Smooth muscle cell of the brain vasculature (primary cell): Measurements from ENCODE around the gene MIER2.
"Not testable (repeated sequence)": the region's sequence is repeated elsewhere in the genome, so short reads cannot be mapped to it uniquely, and the experiment has no call there.

Experiments used
- DNase-seq: peaks from one replicate; pipeline ENCODE4 v3.0.0-alpha.2; 2012; ENCODE audit warnings: low read depth, low spot score

The MIER2 gene

DNA sequence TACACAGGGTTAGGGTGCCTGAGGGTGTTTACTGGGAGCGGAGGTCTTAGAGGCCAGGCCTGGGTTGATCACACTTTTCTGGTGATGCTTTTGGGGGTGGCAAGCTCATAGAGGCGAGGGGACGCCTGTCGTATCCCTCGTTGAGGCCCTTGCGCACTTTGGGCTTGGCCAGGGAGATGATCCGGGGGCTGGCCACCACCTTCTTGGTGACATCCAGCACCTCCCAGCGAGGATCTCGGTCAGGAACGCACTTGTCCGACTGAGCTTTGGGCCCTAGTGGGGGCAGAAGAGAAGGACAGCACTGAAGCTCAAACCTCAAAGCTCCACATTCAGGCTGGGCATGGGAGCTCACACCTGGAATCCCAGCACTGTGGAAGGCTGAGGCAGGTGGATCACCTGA is 17.6 kb upstream of the MIER2 start:
- no peak for DNase-seq

DNA sequence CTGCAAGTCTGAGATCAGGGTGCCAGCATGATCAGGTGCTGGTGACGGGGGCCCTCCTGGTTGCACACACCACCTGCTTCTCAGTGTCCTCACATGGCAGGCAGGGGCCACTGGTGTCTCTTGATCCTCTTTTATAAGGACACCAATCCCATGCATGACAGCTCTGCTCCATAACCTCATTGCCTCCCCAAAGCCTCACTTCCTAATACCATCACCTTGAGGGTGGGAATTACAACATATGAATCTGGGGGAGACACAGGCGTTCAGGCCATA is 15.0 kb upstream of the MIER2 start:
- DNase-seq: no peak

DNA sequence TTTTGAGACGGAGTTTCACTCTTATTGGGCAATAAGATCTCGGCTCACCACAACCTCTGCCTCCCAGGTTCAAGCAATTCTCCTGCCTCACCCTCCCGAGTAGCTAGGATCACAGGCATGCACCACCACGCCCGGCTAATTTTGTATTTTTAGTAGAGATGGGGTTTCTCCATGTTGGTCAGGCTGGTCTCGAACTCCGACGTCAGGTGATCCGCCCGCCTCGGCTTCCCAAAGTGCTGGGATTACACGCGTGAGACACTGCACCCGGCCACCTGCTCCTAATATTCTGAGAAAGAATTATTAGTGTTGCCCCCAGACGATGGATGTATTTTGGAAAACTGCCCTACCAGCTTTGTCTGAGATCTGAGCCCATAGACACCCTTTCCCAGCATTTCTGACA is 10.9 kb upstream of the MIER2 start:
- DNase-seq: not testable (repeated sequence)

DNA sequence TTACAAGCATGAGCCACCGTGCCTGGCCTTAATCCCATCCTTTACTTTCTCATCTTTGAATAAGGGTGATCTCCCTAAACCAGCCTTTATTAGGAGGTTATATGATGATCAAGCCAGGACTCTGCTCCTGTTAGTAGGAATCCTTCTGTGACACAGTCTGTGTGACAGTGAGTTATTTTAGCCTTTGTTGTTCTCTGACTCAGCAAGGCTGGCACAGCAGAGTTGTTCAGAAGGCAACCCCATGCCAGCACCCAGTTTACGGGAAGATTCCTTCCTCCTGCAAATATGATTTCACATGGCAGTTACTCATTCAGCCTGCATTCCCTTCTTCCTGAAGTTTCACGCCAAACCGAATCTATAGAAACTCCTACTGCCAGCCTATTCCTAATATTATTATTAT is 10.5 kb upstream of the MIER2 start:
- no peak for DNase-seq

DNA sequence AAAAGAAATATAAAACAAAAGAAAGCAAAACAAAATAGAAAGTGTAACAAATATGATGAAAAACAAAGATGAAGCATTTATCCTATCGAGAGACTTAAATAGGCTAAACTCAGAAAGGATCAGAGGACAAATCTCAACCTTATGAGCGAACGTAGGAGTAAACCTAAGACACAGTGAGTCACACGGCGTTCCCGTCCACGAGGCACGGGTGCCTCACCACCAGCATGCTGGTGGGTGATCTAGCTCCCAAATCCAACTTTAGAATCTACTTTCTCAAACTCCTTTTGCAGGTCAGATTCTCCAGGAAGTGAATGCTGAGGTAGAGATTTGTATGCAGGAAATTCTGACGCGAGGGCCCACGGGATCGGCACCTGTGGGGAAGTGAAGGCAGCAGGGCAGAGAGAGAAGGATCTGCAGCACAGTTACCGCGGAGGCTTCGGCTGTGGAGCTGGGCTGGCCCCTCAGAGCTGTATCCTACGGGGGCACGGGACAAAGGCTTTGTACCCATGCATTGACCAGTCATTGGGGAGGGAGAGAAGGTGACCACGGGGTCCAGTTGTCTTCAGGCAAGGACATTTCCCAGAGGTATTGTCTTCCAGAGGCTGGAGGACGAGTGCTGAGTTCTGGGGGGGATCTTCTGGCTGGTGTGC is 7.5 kb upstream of the MIER2 start:
- no peak for DNase-seq

DNA sequence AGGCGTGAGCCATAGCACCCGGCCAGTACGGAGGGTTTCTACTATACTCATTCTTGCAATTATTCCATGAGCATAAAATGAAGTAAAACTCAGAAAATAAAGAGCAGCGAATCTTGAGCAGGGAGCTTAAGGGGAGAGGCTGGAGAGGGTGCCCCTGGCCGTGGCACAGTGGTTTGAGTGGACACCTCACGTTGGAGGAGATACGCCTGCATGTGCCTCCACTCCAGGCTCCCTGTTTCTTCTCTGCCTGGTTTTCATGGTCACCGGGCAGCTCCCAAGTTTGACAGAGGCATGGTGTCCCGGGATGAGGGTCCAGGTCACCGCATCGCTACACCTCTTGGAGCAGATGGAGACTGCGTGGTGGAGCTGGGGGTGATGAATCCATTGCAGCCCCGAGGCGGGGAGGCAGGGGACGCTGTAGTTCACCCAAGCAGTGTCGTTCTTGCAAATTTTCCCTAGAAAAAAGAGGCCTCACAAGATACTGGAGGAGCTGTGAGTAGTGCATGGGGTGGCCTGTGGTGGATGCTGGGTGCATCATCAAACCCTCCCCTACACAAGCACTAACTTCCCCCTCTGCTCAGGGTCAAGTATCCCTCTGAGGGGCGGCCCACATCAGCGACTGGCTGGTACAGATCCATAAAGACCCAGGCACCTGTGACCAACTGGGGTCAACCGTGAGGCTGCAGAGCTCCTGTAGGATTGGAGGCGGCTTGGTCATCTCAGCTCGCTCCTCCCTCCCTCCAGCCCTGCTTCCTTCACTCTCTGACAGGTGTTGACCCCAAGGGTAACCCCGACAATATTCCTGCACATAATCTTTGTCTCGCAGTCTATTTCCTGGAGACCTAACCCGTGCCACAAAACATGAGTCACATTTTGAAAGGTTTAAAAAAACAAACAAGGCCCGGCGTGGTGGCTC is 3.6 kb upstream of the MIER2 start:
- DNase-seq: no peak

DNA sequence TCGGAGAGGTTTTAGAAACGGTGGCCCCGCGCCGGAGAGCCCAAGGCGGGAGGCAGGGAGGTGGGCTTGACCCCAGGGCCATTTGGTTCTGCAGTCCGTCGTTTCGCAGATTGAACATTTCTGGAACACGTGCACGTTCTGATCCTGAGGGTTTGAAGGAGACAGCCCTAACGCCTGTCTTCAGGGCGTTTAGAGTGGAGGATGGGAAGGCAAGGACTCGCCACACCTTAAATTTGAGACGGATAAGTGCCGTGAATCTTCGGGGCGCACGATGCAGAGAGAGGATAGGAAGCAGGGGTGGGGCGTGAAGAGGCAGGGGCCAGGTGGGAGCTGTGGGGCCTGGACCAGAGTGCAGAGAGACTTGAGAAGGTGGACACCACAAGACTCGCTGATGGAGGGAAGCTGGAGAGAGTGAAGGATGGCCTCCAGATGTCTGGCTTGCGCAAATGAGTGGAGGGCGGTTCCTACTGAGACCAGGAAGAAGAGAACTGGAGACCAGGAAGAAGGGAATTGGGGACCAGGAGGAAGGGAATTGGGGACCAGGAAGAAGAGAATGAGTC is 804 bp upstream of the MIER2 start:
- no peak for DNase-seq

DNA sequence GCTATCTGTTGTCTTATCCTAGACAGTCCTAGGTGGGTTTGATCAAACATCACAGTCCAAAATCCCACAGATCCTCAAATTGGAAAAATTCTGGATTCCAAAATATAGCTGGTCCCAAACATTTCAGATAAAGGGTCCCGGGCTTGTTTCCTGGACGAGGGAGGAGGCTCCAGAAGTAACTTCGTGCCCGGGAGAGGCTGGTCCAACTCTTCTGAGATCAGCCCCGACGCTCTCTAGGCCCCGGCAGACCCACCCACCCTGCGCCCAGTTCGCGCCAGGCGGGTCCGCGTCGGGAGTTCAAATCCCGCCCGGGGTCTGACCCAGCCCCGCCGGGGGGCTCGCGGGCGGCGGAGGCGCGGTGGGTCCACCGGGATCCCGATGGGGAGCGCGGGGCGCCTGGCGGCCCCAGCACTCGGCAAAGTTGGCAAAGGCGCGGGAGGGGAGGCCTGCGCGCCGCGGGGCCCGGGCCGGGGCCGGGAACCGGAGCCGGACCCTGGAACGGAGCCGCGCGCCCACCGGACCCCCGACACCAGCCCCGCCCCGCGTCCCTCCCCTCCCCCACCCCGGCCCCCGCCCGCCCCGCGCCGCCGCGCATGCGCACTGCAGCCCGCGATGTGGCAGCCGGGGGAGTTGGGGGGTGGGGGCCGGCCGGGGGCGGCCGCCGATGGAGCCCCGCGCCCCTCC is 513 bp downstream of the MIER2 start:
- no peak for DNase-seq

DNA sequence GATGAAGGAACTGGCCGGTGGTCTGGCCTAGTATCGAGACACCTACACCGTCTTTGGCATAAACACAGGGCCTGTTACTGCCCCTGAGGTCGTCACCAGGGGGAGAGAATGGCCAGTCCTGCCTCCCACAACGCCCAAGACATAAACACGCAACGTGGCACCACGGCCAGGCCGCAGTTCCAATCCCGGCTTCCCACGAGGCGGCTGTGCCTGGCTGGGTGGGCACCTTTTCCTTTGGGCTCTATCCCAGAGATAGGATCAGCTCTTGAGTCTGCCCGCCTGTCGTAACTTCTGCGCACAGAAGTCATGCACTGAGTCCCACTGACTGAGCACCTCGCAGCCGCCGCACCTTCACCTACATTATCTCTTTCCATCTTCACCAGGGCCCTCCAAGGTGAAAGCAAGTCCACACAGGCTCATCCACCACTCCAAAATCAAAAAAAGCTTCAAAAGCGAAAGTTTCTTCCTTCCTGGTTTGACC is 1.1 kb downstream of the MIER2 start:
- no peak for DNase-seq

DNA sequence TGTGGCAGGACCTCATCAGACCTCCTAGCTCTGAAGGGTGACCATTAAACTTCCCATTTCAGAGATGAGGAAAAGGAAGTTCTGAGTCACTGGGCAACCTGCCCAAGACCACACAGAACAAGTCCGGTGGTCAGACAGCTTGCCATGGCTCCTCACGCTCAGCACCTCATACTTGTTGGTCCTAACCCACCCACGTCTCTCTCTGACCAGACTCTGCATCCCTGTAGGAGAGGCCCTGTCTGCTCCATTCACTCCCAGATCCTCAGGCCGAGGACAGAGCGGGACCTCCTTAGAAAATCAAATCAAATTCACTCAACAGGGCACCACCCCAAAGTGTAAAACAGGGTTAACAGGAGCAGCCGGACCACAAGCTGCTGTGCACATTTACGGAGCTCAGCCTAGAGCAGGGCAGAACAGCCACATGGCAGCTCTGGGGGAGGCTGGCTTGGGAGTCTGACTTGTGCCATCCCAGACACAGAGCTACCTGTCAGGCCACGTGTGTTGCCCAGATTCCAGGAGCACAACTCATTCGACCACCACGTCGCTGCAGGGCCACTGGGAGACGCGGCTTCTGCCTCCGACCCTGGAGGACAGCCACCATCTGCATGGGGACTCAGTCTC is 1.7 kb downstream of the MIER2 start:
- DNase-seq: no peak

DNA sequence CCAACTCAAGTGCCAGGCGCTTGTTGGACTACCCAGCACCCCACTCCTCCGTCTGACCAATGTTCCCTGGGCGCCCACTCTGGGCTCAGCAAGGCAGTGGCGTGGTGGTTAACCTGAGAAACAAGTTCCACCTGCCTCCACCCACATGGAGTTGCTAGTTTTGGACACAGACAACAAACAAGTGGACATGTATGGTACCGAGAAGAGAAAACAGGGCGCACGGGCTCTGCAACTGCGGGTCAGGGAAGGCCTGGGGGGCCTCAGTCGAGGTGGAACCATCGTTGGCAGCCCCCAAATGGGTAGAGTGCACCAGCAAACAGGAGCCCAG is 2.5 kb downstream of the MIER2 start:
- DNase-seq: no peak

DNA sequence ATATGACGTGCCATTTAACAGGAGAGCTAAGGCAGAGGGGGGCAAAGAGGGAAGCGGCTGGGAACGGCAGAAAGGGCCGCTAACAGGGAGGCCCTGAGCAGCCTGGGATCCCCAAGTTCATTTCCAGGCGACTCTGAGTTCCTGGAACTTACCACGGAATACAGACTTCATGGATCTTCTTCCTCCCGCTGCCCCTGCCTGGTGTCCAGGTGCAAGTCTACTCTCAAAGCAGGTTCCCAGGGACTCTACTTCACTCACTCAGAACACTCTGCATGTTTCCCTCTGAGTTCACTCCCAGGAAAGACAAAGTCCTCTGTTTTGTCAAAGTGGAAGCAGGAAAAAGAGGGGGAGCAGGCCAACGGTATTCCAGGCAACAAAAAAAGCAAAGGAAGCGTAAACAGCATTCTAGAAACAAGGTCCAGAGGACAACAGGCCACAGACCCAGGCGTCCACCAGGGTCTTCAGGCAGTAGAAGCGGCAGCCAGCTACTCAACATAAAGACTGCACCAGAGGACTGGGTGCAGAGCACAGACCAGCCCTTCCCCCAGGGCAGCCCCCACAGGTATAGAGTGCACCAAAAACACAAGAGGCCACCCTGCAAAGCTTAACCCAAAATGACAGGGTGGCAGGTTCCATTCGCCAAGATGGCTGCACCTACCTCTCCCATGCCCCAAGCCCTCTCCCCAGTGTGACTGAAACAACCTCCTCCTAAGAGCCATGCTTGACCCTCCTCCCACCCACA is 3.0 kb downstream of the MIER2 start:
- DNase-seq: no peak

DNA sequence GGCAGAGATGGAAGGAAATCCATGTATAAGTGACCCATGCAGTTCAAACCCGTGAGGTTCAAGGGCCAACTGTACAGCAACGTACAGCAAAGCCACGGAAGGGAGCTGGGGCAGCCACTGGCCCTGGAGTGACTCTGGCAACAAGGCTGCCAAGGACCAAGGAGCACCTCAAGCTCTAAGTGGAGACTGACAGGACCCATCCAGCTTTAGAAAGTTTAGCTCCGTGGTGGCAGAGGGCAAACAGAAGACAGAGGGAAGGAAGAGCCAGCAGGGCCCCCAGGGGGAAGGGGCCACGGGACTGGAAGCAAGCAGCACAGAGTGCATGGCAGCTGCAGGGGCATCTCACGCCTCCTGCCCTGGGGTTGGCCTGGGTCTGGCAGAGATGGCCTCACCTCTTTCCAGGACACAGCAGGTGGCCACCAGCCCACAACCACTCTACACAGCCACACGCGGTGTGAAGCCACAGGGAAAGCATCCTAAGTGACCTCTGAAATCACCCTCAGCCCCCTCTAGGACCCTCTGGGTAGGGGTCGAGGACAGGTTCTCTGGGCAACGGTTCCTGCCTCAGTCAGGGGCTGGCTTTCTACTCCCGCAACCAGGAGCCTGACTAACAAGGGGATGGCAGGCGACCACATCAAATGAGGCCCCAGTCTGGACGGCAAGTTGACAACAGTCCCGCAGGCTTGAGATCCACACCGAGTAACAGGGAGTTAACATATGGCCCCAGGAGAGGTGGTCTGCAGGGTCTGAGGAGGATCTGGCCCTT is 3.8 kb downstream of the MIER2 start:
- DNase-seq: no peak

DNA sequence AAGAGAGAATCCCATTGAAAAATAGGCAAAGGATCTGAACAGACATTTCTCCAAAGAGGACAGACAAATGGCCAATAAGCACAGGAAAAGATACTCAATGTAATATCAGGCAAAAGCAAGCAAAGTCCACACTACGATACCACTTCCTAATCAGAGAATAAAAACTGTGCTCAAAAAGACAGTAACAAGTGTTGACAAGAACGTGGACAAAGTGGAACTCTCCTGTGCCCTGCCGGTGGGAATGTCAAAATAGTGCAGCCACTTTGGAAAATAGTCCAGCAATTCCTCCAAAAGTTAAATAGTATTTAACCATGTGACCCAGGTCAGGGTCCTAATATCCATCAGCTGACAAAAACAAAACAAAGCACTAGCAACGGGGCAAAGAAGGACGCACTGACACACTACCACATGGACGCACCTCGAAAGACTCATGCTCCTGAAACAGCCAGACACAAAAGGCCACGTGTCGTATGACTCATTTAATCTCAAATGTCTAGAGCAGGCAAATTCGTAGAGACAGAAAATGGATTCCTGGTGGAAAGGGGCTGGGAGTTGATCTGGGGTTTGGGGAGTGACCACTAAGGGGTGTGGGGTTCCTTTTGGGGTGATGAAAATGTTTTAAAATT is 5.2 kb downstream of the MIER2 start:
- DNase-seq: no peak

DNA sequence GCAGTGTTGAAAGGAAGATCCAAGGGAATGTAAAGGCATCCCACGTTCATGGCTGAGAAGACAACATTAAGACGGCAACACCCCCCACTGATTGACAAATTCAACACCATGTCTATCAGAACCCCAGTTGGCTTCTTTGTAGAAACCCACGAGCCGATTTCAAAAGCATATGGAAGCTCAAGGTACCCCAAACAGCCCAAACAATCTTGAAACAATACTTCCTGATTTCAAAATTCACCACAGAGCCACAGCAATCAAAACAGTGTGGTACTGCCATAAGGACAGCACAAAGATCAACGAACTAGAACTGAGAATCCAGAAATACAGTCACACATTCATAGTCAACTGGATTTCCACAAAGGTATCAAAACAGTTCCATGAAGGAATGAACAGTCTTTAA is 6.2 kb downstream of the MIER2 start:
- no peak for DNase-seq

DNA sequence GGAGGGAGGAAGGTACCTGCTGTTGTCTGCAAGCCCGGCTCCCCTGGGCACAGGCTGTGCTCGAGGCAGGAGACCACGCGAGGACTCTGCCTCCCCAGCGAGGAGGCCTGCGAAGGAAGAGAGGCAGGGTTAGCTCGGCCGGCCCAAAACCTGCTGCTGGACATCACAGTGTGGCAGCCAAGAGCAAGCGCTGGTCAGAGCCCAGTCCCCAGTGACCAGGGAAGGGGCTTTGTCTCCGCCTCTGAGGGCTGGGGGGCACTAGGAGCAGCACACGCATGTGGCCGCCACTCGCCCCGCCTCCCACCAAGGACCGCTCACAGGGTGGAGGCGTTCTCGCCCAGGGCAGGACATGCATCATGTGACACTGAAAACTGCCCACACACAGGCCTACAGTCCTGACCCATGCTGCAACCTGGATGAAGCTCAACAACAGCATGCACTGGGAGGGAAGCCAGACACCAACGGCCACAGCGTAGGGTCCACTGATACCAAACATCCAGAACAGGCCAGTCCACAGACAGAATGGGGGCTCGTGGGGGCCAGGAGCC is 8.5 kb downstream of the MIER2 start:
- no peak for DNase-seq

DNA sequence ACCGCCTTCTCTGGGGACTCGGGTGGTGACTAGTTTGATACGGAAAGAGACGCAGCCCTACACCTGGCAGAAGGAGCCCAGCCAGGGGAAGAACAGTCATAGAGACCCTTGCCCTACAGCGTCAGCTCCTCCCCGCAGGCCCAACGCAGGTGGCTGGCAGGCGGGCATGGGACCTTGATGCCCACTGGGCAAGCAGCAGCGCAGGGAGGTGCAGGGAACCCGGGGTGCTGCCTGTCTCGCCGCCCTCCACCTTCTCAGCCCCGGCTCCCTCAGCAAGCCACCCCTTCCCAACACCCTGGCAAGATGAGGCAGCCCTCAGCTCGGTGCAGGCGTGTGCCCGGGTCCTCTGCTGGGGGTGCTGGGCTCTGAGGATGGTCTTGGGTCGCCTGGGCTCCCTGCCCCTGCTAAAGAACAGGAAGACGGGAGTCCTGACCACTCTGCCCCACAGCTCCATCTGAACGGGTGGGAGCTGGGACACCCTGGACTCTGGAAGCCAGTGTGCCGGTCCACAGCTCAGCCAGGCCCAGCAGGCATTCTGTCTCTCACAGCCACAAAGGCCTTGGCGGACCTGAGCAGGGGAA is 9.0 kb downstream of the MIER2 start:
- no peak for DNase-seq

DNA sequence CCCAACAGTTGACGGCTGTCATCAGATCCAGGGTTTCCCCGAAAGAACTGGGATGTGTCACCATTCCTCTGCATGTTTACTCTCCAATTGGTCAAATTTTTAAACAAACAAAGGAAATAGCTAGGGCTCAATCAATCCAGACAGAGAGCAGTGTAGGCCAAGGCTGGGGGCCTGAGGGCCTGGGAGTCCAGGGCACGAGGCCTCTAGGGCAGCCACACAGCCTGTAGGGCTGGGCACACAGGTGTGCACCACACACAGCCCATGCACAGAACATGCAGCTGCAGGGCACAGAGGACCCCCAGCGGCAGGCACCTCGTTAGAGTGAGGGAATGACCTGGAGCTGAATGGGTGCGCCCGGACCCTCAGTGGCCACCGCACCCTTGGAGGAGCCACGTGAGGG is 9.5 kb downstream of the MIER2 start:
- no peak for DNase-seq

DNA sequence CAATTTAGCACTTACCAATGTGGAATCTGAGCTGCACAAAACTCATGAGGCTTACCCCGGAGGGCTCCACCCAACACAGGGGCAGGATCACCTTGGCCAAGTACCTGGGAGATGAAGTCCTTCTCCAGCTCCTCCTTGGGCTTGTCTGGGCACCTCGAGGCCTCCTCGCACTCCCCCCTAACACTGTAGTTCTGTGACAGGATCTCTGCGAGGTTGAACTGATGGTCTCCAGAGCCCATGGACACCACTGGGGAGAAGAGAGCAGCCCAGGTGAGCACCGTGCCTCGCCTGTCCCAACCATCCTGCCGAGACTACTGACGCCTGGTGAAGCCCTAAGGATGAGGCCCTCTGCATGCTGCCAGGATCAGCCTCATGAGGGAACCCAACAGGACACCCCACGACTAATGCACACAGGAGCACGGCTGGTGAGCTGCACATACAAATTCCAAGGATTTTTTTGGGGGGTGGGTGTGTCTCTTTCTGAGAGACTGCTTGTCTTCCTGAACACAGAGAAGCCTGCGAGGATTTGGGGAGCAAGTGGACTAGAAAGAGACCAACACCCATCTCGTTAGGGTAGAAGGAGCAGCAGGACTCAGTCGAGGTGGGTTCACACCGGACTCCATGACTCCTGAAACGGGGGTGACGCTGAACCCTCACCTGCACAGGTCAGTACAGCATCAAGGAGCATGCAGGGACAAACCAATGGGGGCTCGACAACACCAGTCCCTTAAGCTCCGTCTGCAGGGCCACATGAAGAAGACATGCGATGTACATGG is 10.1 kb downstream of the MIER2 start:
- DNase-seq: no peak
